Mesenteric fat pad (tissue), 1 donor: Measurements from ENCODE around the gene SERPINA9. TPM values are rescaled to one million over a fixed set of nuclear protein-coding genes. Genes with fewer than 3 reads are reported as not detected.
"Not testable (repeated sequence)": the region's sequence is repeated elsewhere in the genome, so short reads cannot be mapped to it uniquely, and the experiment has no call there.

Experiments
- DNase-seq: peaks from one replicate; pipeline ENCODE4 v3.0.0-alpha.2; 2020; ENCODE audit warnings: low spot score
- long read RNA-seq: library from polyadenylated mRNA; unstranded; transcript quantifications from one replicate; pipeline ENCODE4 v2.0.0, GENCODE V29; 2020
- total RNA-seq: library from RNA; stranded (reverse); fragmentation: NEBNext Ultra II Directional; extraction: Animal tissue kit (Norgen Biotek cat#: 25700); gene quantifications from one replicate; pipeline ENCODE4 v1.2.1, GENCODE V29; 2021
- donor health status: DM: yes; HTN: yes; CAD: no.

Gene SERPINA9
- total RNA-seq, result not detected
- long read RNA-seq, result 0 reads

GRCh38 chr14:94476023-94476422 lies at the start of gene SERPINA9:
Gene SERPINA9, minus strand, starts transcription at chr14:94476197. Its CDS starts 6,357 bp downstream, at chr14:94469840.
- DNase-seq, result no peak

GRCh38 chr14:94524093-94524492 lies 48.1 kb upstream of the SERPINA9 start:
- peak; percentile 53 for DNase-seq

GRCh38 chr14:94523265-94523664 lies 47.3 kb upstream of the SERPINA9 start:
- DNase-seq, result peak; percentile 57

GRCh38 chr14:94522115-94522724 lies 46.2 kb upstream of the SERPINA9 start:
- no peak for DNase-seq

GRCh38 chr14:94521375-94522114 lies 45.5 kb upstream of the SERPINA9 start:
- DNase-seq, result no peak

- DNase-seq, result no peak
Observed at GRCh38 chr14:94517641-94518257, 41.8 kb upstream of the SERPINA9 start.

GRCh38 chr14:94517248-94517640 lies 41.2 kb upstream of the SERPINA9 start:
- DNase-seq, result no peak

GRCh38 chr14:94515856-94516255 lies 39.9 kb upstream of the SERPINA9 start:
- no peak for DNase-seq

GRCh38 chr14:94515426-94515825 lies 39.4 kb upstream of the SERPINA9 start:
- no peak for DNase-seq

- DNase-seq, result no peak
Observed at GRCh38 chr14:94514351-94514750, 38.4 kb upstream of the SERPINA9 start.

GRCh38 chr14:94510481-94510880 lies 34.5 kb upstream of the SERPINA9 start:
- not testable (repeated sequence) for DNase-seq

- DNase-seq, result no peak
Observed at GRCh38 chr14:94509356-94509755, 33.4 kb upstream of the SERPINA9 start, which contains the start of gene SERPINA12. Gene SERPINA12, minus strand, starts transcription at chr14:94509469. Its CDS starts 11,072 bp downstream, at chr14:94498397.

- DNase-seq, result no peak
Observed at GRCh38 chr14:94505641-94506040, 29.6 kb upstream of the SERPINA9 start.

GRCh38 chr14:94505206-94505605 lies 29.2 kb upstream of the SERPINA9 start:
- no peak for DNase-seq

- no peak for DNase-seq
Observed at GRCh38 chr14:94501588-94502516, 25.9 kb upstream of the SERPINA9 start.

GRCh38 chr14:94500264-94500663 lies 24.3 kb upstream of the SERPINA9 start:
- DNase-seq, result no peak

- DNase-seq, result no peak
Observed at GRCh38 chr14:94499673-94500072, 23.7 kb upstream of the SERPINA9 start.

GRCh38 chr14:94498215-94498614 lies 22.2 kb upstream of the SERPINA9 start:
- no peak for DNase-seq

- DNase-seq, result no peak
Observed at GRCh38 chr14:94494085-94494484, 18.1 kb upstream of the SERPINA9 start.

GRCh38 chr14:94491511-94491910 lies 15.5 kb upstream of the SERPINA9 start:
- DNase-seq, result no peak

- DNase-seq, result no peak
Observed at GRCh38 chr14:94489336-94489735, 13.3 kb upstream of the SERPINA9 start.
